Body of pancreas (tissue), 4 donors: Measurements from ENCODE around the gene DNAJC4.
A peak's percentile ranks its signal among the peaks of the same experiment; 100 is the strongest.

Experiments used
- CTCF ChIP-seq, 7 experiments: fragments of 450-650 bp in 4 of 7; fragments of 200-600 bp in 3 of 7; sonication (generic) in 3 of 7; IDR thresholded peaks; one replicate each; pipeline ENCODE4 v1.5.1; 2016 to 2019; ENCODE audit warnings: antibody characterized with exemption in 7 of 7
- POLR2A ChIP-seq, 3 donors: fragments of 450-650 bp; IDR thresholded peaks; one replicate each; pipeline ENCODE4 v1.6.1; 2016; ENCODE audit warnings: antibody characterized with exemption in 3 of 3, mild to moderate bottlenecking in 2 of 3

GRCh38 chr11:64241491-64242374, 11.4 kb downstream of the DNAJC4 start:
- TF ChIP-seq CTCF (IDR thresholded peaks at IDR 0.05) = no peak
- peak; percentile 35 to 59 (median 53) for TF ChIP-seq POLR2A (IDR thresholded peaks at IDR 0.05)
